A549 (cell line): ENCODE results near the gene ACTR2.

Source experiments
- CBX8 ChIP-seq: fragments of 200-600 bp; sonication (generic); IDR thresholded peaks from 2 replicates; pipeline ENCODE4 v1.6.1; 2016
- CTCF ChIP-seq: fragments of >200 bp; sonication (Bioruptor Twin); formaldehyde crosslinking; IDR thresholded peaks from 3 replicates; pipeline ENCODE4 v1.5.1; 2016
- PHF8 ChIP-seq: fragments of 200-600 bp; sonication (generic); IDR thresholded peaks from 2 replicates; pipeline ENCODE4 v1.6.1; 2016; ENCODE audit warnings: low read depth, mild to moderate bottlenecking, antibody characterized with exemption, moderate library complexity, borderline replicate concordance
- SREBF2 ChIP-seq: fragments of 450-650 bp; IDR thresholded peaks from 2 replicates; pipeline ENCODE4 v1.6.1; 2014; ENCODE audit warnings: mild to moderate bottlenecking, moderate library complexity

GRCh38 chr2:65186093-65186868 lies 41.4 kb upstream of the ACTR2 start:
- TF ChIP-seq CBX8, result no peak
- TF ChIP-seq PHF8, result no peak
- TF ChIP-seq CTCF, result no peak
- TF ChIP-seq SREBF2, result no peak
